GM12801 (cell line): ENCODE results near the gene CASP6.

Source experiments
- CTCF ChIP-seq: IDR thresholded peaks from one replicate; pipeline ENCODE4 v1.5.1; 2011; ENCODE audit warnings: control low read depth; ENCODE audit not compliant: insufficient read length; ENCODE audit errors: extremely low read depth

Gene CASP6

GRCh38 chr4:109645874-109646710, 57.2 kb downstream of the CASP6 start:
- TF ChIP-seq CTCF: no peak

DNA sequence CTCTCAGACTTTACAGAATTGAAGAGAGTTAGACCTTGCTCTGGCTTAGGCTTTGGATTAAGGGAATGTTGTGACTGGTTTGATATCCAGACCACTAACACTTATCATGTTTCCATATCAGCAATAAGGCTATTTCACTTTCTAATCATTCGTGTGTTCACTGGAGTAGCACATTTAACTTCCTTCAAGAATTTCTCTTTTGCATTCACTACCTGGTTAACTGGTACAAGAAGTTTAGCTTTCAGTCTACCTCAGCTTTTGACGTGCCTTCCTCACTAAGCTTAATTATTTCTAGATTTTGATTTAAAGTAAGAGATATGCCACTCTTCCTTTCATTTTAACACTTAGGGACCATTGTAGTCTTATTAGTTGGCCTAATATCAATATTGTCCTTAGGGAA, 62.6 kb downstream of the CASP6 start:
- TF ChIP-seq CTCF: no peak
